ENCODE data around the gene BBS5. TPM values are rescaled to one million over a fixed set of nuclear protein-coding genes. Genes with fewer than 3 reads are reported as not detected.

The BBS5 gene
- total and polyA plus RNA-seq, 8 donors, result 6.2 to 22.2 (median 16.2) TPM

DNA sequence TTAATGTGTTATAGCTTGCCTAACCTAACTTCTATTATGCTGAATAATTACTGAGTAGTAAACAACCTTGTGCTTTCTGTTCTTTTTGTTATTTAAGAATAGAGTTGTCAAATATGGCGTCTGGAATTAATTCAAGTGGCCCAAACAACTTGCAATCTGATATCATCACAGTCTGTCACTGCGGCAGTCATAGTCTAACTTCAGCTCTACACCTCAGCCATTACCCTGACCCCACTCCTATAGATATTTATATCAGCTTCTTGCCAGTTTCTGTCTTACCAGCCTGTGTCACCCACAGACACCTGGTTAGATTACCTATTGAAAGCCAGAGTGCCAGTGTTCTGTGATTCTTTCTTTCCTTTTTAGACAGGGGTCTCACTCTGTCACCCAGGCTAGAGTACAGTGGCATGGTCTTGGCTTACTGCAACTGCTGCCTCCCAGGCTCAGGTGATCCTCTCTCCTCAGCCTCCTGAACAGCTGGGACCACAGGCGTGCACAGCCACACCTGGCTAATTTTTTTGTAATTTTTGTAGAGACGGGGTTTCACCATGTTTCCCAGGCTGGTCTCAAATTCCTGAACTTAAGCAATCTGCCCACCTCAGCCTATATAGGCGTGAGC is 16.1 kb downstream of the BBS5 start:
- Histone ChIP-seq H3K4me3 (no peak overlapping the region), H3K27ac (no peak overlapping the region), H3K4me1 (no peaks in the 10 kb centered on the region), H3K36me3 (peaks cover 0 to 7% of the 10 kb centered on the region in 2 donors), H3K9me3 (no peaks in the 10 kb centered on the region), H3K27me3 (no peaks in the 10 kb centered on the region)
- no peak for ATAC-seq
- DNase-seq, result no peak
- intact Hi-C loops (cut with DNase I), result no loop called here
- TF ChIP-seq CTCF (IDR thresholded peaks at IDR 0.05), result no peak

- Histone ChIP-seq H3K9me3 (no peaks in the 10 kb centered on the region), H3K27me3 (no peaks in the 10 kb centered on the region), H3K36me3 (peaks cover 0 to 11% of the 10 kb centered on the region in 2 donors), H3K4me1 (no peaks in the 10 kb centered on the region), H3K27ac (no peak overlapping the region), H3K4me3 (no peak overlapping the region)
- no peak for ATAC-seq
- peak in 1 of 4 donors; percentile 68 for DNase-seq
- intact Hi-C loops (cut with DNase I), result no loop called here
- TF ChIP-seq CTCF (IDR thresholded peaks at IDR 0.05), result no peak
These were observed 25.4 kb downstream of the BBS5 start for GRCh38 chr2:169504651-169505050.

DNA sequence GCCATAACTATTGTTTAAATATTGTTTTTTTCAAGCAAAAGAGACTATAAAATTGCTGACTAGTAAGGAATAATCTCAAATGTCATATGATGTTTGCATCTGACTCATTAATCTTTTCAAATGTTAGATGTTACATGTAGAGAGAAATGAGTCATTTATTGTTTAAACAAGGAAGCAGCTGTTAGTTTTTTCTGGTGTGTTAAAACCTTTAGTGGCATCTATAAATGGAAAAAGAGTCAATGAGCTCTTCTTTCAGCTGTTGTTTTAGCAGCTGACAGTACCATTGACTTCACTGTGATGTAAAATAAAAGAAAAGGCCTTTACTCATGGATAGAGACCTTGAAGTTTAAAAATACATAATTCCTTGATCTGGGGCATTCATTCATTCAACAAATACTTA is 28.4 kb downstream of the BBS5 start:
- Histone ChIP-seq H3K27me3 (no peaks in the 10 kb centered on the region), H3K4me3 (no peak overlapping the region), H3K9me3 (no peaks in the 10 kb centered on the region), H3K27ac (peak overlapping the region; percentile 39 to 58), H3K4me1 (no peaks in the 10 kb centered on the region), H3K36me3 (peaks cover 0 to 9% of the 10 kb centered on the region in 2 donors)
- DNase-seq (no peak), ATAC-seq (peak; percentile 62)
- TF ChIP-seq CTCF (IDR thresholded peaks at IDR 0.05), result no peak
- intact Hi-C loops (cut with DNase I), result no loop called here

GRCh38 chr2:169509298-169509885 is 30.1 kb downstream of the BBS5 start, which contains the start of gene KLHL41:
KLHL41 (plus strand) TSS chr2:169509702; CDS start chr2:169509779, 77 bp downstream.
- Histone ChIP-seq H3K36me3 (peaks cover 0 to 9% of the 10 kb centered on the region in 2 donors), H3K4me1 (no peaks in the 10 kb centered on the region), H3K27me3 (no peaks in the 10 kb centered on the region), H3K27ac (peak within 1 kb of the TSS; percentile 28 to 37), H3K9me3 (no peaks in the 10 kb centered on the region), H3K4me3 (no peak within 1 kb of the TSS)
- TF ChIP-seq CTCF (IDR thresholded peaks at IDR 0.05), result no peak
- ATAC-seq (peak; percentile 28), DNase-seq (peak in 1 of 4 donors; percentile 6)
- intact Hi-C loops (cut with DNase I), result no loop called here

GRCh38 chr2:169509955-169510354 is 30.7 kb downstream of the BBS5 start:
- Histone ChIP-seq H3K4me3 (no peak overlapping the region), H3K9me3 (no peaks in the 10 kb centered on the region), H3K4me1 (no peaks in the 10 kb centered on the region), H3K27me3 (no peaks in the 10 kb centered on the region), H3K36me3 (peaks cover 0 to 3% of the 10 kb centered on the region in 2 donors), H3K27ac (peak overlapping the region in 1 of 2 donors; percentile 37)
- no peak for DNase-seq
- ATAC-seq, result no peak
- TF ChIP-seq CTCF (IDR thresholded peaks at IDR 0.05), result no peak
- intact Hi-C loops (cut with DNase I), result no loop called here
